ENCODE data around the gene VIT.

VIT gene

DNA sequence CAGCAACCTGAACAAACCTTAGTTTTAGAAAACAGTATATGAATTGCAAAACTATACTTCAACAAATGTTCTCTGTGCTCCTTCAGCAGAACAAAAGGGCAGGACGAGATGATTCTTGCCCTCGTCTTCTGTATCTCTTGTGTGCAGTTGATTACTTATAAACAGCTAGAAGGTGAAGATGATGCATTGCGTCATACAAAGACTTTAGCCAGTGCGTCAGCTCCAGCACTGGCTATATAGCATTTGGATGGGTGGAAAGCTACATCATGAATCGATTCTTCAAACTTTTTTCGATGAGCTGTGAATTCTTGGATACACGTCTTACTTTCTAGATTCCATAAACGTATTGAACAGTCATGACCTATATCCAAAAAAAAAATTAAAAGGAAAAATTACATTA is 152.8 kb downstream of the VIT start:
- no peak for DNase-seq
- H2AFZ ChIP-seq (ENCODE audit: low read length), result no peak overlapping the region

DNA sequence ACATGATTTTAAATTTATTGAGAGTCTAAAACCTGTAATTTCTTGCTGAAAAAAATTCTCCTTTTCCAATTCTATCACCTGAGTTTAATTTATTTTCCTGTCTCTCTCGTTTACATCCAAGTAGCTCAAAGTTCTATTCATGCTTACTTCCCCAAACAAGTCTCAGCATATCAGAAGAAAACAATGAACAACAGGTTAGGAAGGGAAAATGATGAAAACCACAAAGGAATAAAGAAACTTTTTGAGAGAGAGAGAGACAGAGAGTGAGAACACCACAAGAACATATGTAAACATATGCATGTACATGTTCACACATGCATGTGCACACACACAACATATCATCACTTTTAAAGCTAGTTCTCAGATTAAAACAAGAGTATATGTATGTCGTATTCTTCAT is 157.7 kb downstream of the VIT start:
- DNase-seq, result no peak
- Histone ChIP-seq H3K4me1 (ENCODE audit: low read length) (no peaks in the 10 kb centered on the region), H2AFZ (ENCODE audit: low read length) (no peak overlapping the region), H3K27ac (ENCODE audit: low read length) (no peak overlapping the region), H3K4me3 (ENCODE audit: low read length) (no peak overlapping the region), H4K20me1 (ENCODE audit: insufficient read depth, low read length) (no peaks in the 10 kb centered on the region), H3K9ac (ENCODE audit: low read length) (no peak overlapping the region), H3K9me2 (replicated peaks; ENCODE audit: insufficient read depth, low read length) (no peaks in the 10 kb centered on the region), H3K27me3 (replicated peaks; ENCODE audit: insufficient read depth, low read length) (no peaks in the 10 kb centered on the region), H3K4me2 (ENCODE audit: low read depth, low read length) (no peak overlapping the region), H3F3A (ENCODE audit: insufficient read depth, low read length) (no peaks in the 10 kb centered on the region), H3K9me3 (replicated peaks; ENCODE audit: insufficient read depth, low read length) (no peaks in the 10 kb centered on the region), H3K79me2 (ENCODE audit: low read length) (no peaks in the 10 kb centered on the region), H3K36me3 (replicated peaks; ENCODE audit: insufficient read depth, low read length) (no peaks in the 10 kb centered on the region)
- no peak for TF ChIP-seq EZH2 (optimal IDR thresholded peaks at IDR 0.05; ENCODE audit: low read depth, low read length)
- TF ChIP-seq, protein P1, sequence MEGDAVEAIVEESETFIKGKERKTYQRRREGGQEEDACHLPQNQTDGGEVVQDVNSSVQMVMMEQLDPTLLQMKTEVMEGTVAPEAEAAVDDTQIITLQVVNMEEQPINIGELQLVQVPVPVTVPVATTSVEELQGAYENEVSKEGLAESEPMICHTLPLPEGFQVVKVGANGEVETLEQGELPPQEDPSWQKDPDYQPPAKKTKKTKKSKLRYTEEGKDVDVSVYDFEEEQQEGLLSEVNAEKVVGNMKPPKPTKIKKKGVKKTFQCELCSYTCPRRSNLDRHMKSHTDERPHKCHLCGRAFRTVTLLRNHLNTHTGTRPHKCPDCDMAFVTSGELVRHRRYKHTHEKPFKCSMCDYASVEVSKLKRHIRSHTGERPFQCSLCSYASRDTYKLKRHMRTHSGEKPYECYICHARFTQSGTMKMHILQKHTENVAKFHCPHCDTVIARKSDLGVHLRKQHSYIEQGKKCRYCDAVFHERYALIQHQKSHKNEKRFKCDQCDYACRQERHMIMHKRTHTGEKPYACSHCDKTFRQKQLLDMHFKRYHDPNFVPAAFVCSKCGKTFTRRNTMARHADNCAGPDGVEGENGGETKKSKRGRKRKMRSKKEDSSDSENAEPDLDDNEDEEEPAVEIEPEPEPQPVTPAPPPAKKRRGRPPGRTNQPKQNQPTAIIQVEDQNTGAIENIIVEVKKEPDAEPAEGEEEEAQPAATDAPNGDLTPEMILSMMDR (IDR thresholded peaks at IDR 0.05; ENCODE audit: low read length), result no peak

More for the DNA sequence above, 152.8 kb downstream of the VIT start:
- no peaks in the 10 kb centered on the region for H3K27me3 ChIP-seq (replicated peaks; ENCODE audit: insufficient read depth, low read length)
- no peaks in the 10 kb centered on the region for H3K4me1 ChIP-seq (ENCODE audit: low read length)
- no peaks in the 10 kb centered on the region for H3K36me3 ChIP-seq (replicated peaks; ENCODE audit: insufficient read depth, low read length)
- no peak overlapping the region for H3K27ac ChIP-seq (ENCODE audit: low read length)
- H3K4me2 ChIP-seq (ENCODE audit: low read depth, low read length), result no peak overlapping the region
- TF ChIP-seq EZH2 (optimal IDR thresholded peaks at IDR 0.05; ENCODE audit: low read depth, low read length) (no peak), EZH2phosphoT487 (IDR thresholded peaks at IDR 0.05; ENCODE audit: low read length) (no peak)
- TF ChIP-seq, protein P1 (IDR thresholded peaks at IDR 0.05; ENCODE audit: low read length), result no peak
- H3F3A ChIP-seq (ENCODE audit: insufficient read depth, low read length), result no peaks in the 10 kb centered on the region
- H4K20me1 ChIP-seq (ENCODE audit: insufficient read depth, low read length), result no peaks in the 10 kb centered on the region
- no peaks in the 10 kb centered on the region for H3K9me3 ChIP-seq (replicated peaks; ENCODE audit: insufficient read depth, low read length)
- no peaks in the 10 kb centered on the region for H3K79me2 ChIP-seq (ENCODE audit: low read length)
- H3K4me3 ChIP-seq (ENCODE audit: low read length), result no peak overlapping the region
- H3K9me2 ChIP-seq (replicated peaks; ENCODE audit: insufficient read depth, low read length), result no peaks in the 10 kb centered on the region
- H3K9ac ChIP-seq (ENCODE audit: low read length), result no peak overlapping the region

DNA sequence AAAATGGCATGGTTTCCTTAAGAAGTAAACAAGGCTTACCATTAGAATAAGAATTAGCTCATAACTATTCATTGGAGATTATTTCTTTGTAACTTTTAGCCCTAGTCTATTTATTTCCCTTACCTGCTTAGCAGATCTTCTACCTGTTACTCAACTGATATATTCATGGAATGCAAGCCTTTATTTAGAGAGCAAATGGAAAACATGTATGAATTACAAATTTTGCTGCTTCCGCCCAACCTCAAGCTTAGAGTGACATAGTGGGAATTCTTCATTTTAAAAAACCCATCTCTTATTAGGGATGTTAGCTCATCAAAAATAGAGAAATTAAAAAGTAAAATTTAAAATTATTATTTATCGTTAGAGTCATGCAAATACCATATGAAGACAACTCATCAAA is 158.9 kb downstream of the VIT start:
- H3K4me1 ChIP-seq (ENCODE audit: low read length), result no peaks in the 10 kb centered on the region
- H3K9me3 ChIP-seq (replicated peaks; ENCODE audit: insufficient read depth, low read length), result no peaks in the 10 kb centered on the region
- H3K36me3 ChIP-seq (replicated peaks; ENCODE audit: insufficient read depth, low read length), result no peaks in the 10 kb centered on the region
- no peaks in the 10 kb centered on the region for H3K79me2 ChIP-seq (ENCODE audit: low read length)
- DNase-seq, result no peak
- H3K9me2 ChIP-seq (replicated peaks; ENCODE audit: insufficient read depth, low read length), result no peaks in the 10 kb centered on the region
- no peak overlapping the region for H2AFZ ChIP-seq (ENCODE audit: low read length)
- no peaks in the 10 kb centered on the region for H4K20me1 ChIP-seq (ENCODE audit: insufficient read depth, low read length)
- H3K27ac ChIP-seq (ENCODE audit: low read length), result no peak overlapping the region
- no peak overlapping the region for H3K9ac ChIP-seq (ENCODE audit: low read length)
- H3K4me3 ChIP-seq (ENCODE audit: low read length), result no peak overlapping the region
- no peaks in the 10 kb centered on the region for H3F3A ChIP-seq (ENCODE audit: insufficient read depth, low read length)
- H3K27me3 ChIP-seq (replicated peaks; ENCODE audit: insufficient read depth, low read length), result no peaks in the 10 kb centered on the region
- no peak overlapping the region for H3K4me2 ChIP-seq (ENCODE audit: low read depth, low read length)
- TF ChIP-seq, protein P1 (IDR thresholded peaks at IDR 0.05; ENCODE audit: low read length), result no peak
- TF ChIP-seq EZH2phosphoT487 (IDR thresholded peaks at IDR 0.05; ENCODE audit: low read length) (no peak), EZH2 (optimal IDR thresholded peaks at IDR 0.05; ENCODE audit: low read depth, low read length) (no peak)
